GM12865 (cell line): Measurements from ENCODE around the gene PTPRN2.

ENCODE experiments used
- DNase-seq: peaks from one replicate; pipeline ENCODE4 v3.0.0; 2010; ENCODE audit warnings: low read depth
- H3K4me3 ChIP-seq: 2 replicates; pipeline ENCODE4 v1.5.1; 2011; ENCODE audit warnings: mild to moderate bottlenecking, low read depth, low read length, control low read depth
- TF ChIP-seq, protein P1 (sequence below): IDR thresholded peaks from 2 replicates; pipeline ENCODE4 v1.5.1; 2011; ENCODE audit warnings: low read length, control low read depth, low read depth, inconsistent platforms; ENCODE audit not compliant: insufficient read depth; ENCODE audit errors: missing control alignments

Gene PTPRN2

DNA sequence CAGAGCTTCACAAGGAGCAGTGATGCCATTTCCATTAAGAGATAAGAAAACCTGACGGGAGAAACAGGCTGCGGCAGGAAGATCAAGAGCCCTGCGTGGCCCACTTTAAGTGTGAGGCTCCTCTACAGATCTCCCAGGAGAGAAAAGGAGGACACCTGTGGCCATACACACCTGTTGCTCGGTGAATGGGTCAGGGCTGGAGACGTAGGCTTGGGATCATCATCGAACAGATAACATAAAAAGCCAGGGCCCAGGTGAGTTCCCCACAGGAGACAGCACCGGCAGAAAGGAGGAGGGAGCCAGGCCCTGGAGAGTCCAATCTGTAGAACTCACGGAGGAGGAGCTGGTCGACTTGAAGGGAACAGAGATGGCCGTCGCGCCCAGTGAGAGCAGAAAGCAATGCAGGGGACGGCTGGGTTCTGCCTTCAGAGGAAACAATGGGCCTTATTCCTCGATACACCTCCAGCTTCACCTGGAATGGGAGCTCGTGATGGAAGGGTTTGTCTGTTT, 694.0 kb downstream of the PTPRN2 start:
- TF ChIP-seq, protein P1, sequence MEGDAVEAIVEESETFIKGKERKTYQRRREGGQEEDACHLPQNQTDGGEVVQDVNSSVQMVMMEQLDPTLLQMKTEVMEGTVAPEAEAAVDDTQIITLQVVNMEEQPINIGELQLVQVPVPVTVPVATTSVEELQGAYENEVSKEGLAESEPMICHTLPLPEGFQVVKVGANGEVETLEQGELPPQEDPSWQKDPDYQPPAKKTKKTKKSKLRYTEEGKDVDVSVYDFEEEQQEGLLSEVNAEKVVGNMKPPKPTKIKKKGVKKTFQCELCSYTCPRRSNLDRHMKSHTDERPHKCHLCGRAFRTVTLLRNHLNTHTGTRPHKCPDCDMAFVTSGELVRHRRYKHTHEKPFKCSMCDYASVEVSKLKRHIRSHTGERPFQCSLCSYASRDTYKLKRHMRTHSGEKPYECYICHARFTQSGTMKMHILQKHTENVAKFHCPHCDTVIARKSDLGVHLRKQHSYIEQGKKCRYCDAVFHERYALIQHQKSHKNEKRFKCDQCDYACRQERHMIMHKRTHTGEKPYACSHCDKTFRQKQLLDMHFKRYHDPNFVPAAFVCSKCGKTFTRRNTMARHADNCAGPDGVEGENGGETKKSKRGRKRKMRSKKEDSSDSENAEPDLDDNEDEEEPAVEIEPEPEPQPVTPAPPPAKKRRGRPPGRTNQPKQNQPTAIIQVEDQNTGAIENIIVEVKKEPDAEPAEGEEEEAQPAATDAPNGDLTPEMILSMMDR, result no peak
- DNase-seq, result no peak
- H3K4me3 ChIP-seq, result no peak overlapping the region

DNA sequence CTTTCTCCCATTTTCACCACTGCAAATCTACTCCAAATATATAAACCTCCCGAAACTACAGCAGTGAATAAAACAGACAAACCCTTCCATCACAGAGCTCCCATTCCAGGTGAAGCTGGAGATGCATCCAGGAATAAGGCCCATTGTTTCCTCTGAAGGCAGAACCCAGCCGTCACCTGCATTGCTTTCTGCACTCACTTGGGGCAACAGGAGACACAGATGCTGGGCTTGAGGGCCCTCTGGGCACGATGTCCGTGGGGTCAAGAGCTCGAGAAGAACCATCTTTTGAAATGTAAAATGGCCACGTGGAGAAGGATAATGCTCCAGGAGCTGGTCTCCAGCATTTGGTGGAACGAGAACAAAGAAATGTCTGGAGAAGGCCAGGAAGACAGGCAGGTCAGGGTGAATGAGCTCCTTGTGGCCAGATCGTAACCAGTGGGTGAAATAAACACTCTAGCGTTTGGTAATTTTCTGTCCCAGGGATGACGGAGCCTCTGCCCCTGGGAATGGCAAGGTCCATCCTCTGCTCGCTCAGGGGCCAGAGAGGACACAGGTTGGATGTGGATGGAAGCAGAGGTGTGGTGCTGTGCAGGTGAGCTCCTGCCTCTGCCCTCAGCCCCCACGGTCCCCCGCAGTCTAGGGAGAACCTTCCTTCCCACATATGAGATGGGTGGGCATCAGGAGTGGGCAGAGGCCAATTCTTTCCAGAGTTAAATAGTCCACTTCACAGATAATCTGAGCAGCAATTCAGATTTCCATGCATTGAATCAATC, 694.7 kb downstream of the PTPRN2 start:
- TF ChIP-seq, protein P1, result no peak
- H3K4me3 ChIP-seq, result no peak overlapping the region
- no peak for DNase-seq

DNA sequence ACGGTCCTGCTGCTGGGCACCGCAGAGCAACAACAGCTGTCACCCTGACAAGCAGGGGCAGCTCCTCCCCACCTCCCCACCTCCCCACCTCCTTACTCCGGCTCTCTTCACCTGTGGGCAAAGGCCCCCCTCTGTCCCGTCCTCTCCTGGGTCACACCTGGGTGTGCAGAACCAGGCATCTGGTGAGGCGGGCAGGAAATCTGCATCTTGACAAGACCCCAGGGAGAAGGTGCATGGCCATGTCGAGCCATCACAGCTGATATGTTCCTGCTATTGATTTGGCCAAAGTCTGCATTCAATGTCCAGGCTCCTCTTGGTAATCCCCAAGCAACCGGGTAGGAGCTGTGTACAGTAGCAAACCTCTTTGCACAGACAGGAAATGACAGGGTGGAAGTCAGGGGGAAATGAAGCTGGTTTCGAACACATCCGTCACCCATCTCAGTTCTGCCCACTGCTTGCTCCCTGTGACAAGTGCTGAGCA, 696.7 kb downstream of the PTPRN2 start:
- H3K4me3 ChIP-seq, result no peak overlapping the region
- no peak for DNase-seq
- TF ChIP-seq, protein P1, result no peak

DNA sequence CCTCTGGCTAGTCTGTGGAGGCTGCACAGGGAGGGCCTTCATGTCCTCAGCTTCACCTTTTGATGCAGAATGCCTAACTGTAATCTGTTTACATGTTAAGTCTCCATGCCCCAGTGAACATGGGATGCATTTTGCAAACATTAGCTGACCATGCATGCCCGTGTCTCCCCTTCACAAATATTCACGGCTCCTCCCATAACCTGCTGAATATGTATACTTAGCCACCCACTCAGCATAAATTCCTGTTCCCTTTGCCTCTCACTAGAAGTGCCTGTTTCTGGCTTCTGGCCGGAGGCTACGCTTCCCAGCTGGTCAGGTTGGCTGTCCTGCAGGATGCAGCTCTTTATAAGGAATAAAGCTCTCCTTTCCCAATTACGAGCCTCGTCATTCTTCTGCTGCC, 698.1 kb downstream of the PTPRN2 start:
- H3K4me3 ChIP-seq, result no peak overlapping the region
- DNase-seq, result no peak
- TF ChIP-seq, protein P1, result no peak

- TF ChIP-seq, protein P1, result no peak
- DNase-seq, result no peak
- no peak overlapping the region for H3K4me3 ChIP-seq
These were observed 699.0 kb downstream of the PTPRN2 start for GRCh38 chr7:157888579-157888978.

GRCh38 chr7:157887400-157887799, 700.2 kb downstream of the PTPRN2 start:
- TF ChIP-seq, protein P1, result no peak
- no peak overlapping the region for H3K4me3 ChIP-seq
- no peak for DNase-seq
